Left ventricle myocardium inferior (tissue), 1 donor: ENCODE data around the gene AKAP10. TPM values are rescaled to one million over a fixed set of nuclear protein-coding genes. Genes with fewer than 3 reads are reported as not detected.
A peak's percentile ranks its signal among the peaks of the same experiment; 100 is the strongest.

Experiments used
- DNase-seq: peaks from one replicate; pipeline ENCODE4 v3.0.0-alpha.2; 2020
- H3K27ac ChIP-seq: fragments of 200-600 bp; replicated peaks from 2 replicates; pipeline ENCODE4 v1.8.0; 2021
- H3K27me3 ChIP-seq: fragments of 200-600 bp; 2 replicates; pipeline ENCODE4 v1.8.0; 2021; ENCODE audit warnings: low read depth
- H3K36me3 ChIP-seq: fragments of 200-600 bp; 2 replicates; pipeline ENCODE4 v1.8.0; 2021
- H3K4me1 ChIP-seq: fragments of 200-600 bp; 2 replicates; pipeline ENCODE4 v1.8.0; 2021
- H3K4me3 ChIP-seq: fragments of 200-600 bp; 2 replicates; pipeline ENCODE4 v1.8.0; 2021; ENCODE audit warnings: mild to moderate bottlenecking, moderate library complexity
- H3K9me3 ChIP-seq: fragments of 200-600 bp; replicated peaks from 2 replicates; pipeline ENCODE4 v1.8.0; 2021
- intact Hi-C: fragments of 100-400 bp; cut with micrococcal nuclease; formaldehyde crosslinking; loops from one replicate; pipeline ENCODE4 v1.11.0; 2022
- total RNA-seq: library from RNA; stranded (reverse); fragmentation: NEBNext Ultra II Directional; extraction: Animal tissue kit (Norgen Biotek cat#: 25700); gene quantifications from one replicate; pipeline ENCODE4 v1.2.1, GENCODE V29; 2021
- TF ChIP-seq, protein P1 (sequence below): fragments of 200-600 bp; IDR thresholded peaks from 2 replicates; pipeline ENCODE4 v1.8.0; 2021; ENCODE audit warnings: antibody characterized with exemption, mild to moderate bottlenecking, borderline replicate concordance
- donor health status: DM: no; HTN: yes; CAD: no; lungs with severe emphysema.

Gene AKAP10
- total RNA-seq, 1 donor from 2014 or later = 12.9 TPM

DNA sequence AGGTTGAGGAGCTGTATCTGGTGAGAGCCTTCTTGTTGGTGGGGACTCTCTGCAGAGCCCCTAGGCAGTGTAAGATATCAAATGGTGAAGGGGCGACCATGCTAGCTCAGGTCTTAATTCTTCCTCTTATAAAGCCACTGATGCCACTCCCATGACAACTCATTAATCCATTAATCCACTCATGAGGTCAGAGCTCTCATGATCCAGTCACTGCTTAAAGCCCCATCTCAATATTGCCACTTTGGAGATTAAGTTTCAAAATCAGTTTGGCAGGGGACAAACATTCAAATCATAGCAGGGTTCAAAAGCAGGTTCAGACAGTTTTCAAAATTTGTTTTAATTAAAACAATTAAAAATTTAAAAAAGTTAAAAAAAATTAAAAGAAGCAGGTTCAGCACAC, 18.5 kb upstream of the AKAP10 start:
- intact Hi-C loops = no loop called here
- Histone ChIP-seq H3K4me3 (no peak overlapping the region), H3K4me1 (peaks cover 4% of the 10 kb centered on the region), H3K27me3 (peaks cover 17% of the 10 kb centered on the region), H3K27ac (no peak overlapping the region), H3K9me3 (no peaks in the 10 kb centered on the region), H3K36me3 (no peaks in the 10 kb centered on the region)
- TF ChIP-seq, protein P1, sequence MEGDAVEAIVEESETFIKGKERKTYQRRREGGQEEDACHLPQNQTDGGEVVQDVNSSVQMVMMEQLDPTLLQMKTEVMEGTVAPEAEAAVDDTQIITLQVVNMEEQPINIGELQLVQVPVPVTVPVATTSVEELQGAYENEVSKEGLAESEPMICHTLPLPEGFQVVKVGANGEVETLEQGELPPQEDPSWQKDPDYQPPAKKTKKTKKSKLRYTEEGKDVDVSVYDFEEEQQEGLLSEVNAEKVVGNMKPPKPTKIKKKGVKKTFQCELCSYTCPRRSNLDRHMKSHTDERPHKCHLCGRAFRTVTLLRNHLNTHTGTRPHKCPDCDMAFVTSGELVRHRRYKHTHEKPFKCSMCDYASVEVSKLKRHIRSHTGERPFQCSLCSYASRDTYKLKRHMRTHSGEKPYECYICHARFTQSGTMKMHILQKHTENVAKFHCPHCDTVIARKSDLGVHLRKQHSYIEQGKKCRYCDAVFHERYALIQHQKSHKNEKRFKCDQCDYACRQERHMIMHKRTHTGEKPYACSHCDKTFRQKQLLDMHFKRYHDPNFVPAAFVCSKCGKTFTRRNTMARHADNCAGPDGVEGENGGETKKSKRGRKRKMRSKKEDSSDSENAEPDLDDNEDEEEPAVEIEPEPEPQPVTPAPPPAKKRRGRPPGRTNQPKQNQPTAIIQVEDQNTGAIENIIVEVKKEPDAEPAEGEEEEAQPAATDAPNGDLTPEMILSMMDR = no peak
- DNase-seq = no peak

GRCh38 chr17:19992803-19993713, 15.4 kb upstream of the AKAP10 start:
- H3K4me3 ChIP-seq = peak overlapping the region; percentile 25
- peak; percentile 83 for DNase-seq
- no peak overlapping the region for H3K27ac ChIP-seq
- peaks cover 4% of the 10 kb centered on the region for H3K4me1 ChIP-seq
- no peaks in the 10 kb centered on the region for H3K36me3 ChIP-seq
- intact Hi-C loops = loop anchor here (2.0 kb wide), 1 partner anchor 124 kb away; no protein-coding TSS in a partner anchor
- TF ChIP-seq, protein P1 = peak; percentile 82
- peaks cover 37% of the 10 kb centered on the region for H3K27me3 ChIP-seq
- no peaks in the 10 kb centered on the region for H3K9me3 ChIP-seq

DNA sequence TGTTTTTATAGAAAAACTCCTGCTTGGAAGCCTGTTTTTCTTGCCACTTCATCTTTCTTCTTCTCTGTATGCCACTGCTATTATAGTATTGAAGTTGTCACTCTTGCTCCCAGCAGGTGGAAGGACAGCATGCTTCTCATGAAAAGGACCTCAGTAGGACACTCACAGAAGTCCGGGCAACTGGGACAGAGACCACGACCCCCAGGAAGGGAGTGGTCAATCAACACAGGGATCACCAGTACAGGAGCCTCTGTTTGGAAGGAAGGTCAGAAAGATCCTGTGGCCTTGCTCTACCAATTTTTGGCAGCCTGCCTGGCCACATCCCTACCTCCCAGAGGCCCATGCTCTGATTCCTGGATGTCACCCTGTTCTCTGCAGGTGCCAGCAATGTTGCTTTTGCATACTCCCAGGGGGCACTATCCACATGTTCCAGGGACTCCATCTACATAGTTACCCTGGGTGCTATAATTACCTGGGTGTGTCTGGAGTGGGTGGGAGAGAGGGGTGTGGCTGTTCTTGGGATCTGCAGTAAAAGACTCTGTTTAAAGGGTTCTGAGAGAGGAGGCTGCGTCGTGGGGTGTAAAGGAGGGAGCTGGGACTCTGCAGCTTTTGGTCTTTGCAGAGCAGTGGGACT, 13.7 kb upstream of the AKAP10 start:
- DNase-seq = no peak
- no peaks in the 10 kb centered on the region for H3K36me3 ChIP-seq
- no peaks in the 10 kb centered on the region for H3K9me3 ChIP-seq
- intact Hi-C loops = no loop called here
- H3K27me3 ChIP-seq = peaks cover 42% of the 10 kb centered on the region
- H3K4me3 ChIP-seq = no peak overlapping the region
- TF ChIP-seq, protein P1 = no peak
- no peak overlapping the region for H3K27ac ChIP-seq
- H3K4me1 ChIP-seq = peaks cover 4% of the 10 kb centered on the region

GRCh38 chr17:19987897-19988296, 10.3 kb upstream of the AKAP10 start:
- no peaks in the 10 kb centered on the region for H3K9me3 ChIP-seq
- TF ChIP-seq, protein P1 = no peak
- H3K27me3 ChIP-seq = peaks cover 28% of the 10 kb centered on the region
- intact Hi-C loops = no loop called here
- no peaks in the 10 kb centered on the region for H3K36me3 ChIP-seq
- H3K27ac ChIP-seq = no peak overlapping the region
- H3K4me3 ChIP-seq = no peak overlapping the region
- no peak for DNase-seq
- peaks cover under 1% of the 10 kb centered on the region for H3K4me1 ChIP-seq

GRCh38 chr17:19986941-19987861, 9.6 kb upstream of the AKAP10 start:
- Histone ChIP-seq H3K4me1 (no peaks in the 10 kb centered on the region), H3K27ac (no peak overlapping the region), H3K27me3 (peaks cover 28% of the 10 kb centered on the region), H3K4me3 (no peak overlapping the region), H3K36me3 (no peaks in the 10 kb centered on the region), H3K9me3 (no peaks in the 10 kb centered on the region)
- TF ChIP-seq, protein P1 = no peak
- no peak for DNase-seq
- intact Hi-C loops = no loop called here
